ENCODE results near the gene GZMM.

DNA sequence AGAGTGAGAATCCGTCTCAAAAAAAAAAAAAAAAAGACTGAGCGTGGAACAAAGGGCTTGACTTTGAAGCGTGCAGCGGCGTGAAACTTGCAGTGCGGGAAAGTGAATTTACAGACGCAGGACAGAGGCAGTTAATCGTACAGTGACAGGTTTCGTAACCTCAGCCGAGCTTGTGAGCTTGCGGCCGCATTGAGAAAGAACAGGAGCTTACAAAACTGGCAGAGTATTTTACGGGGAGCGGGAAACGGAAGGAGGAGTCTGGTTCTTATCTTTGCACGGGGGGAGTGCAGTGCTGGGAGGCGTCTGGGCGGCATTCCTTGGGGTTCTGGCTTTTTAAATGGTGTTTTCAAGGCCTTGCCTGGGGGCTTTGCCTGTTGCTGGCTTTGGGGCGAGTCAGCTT lies 22.6 kb downstream of the GZMM start:
- TF ChIP-seq POLR2A (IDR thresholded peaks at IDR 0.05; ENCODE audit: low read depth, low read length): no peak
- no peak for TF ChIP-seq TAF1 (IDR thresholded peaks at IDR 0.05; ENCODE audit: low read depth, low read length)
